Measurements from ENCODE around the gene TBC1D16.

DNA sequence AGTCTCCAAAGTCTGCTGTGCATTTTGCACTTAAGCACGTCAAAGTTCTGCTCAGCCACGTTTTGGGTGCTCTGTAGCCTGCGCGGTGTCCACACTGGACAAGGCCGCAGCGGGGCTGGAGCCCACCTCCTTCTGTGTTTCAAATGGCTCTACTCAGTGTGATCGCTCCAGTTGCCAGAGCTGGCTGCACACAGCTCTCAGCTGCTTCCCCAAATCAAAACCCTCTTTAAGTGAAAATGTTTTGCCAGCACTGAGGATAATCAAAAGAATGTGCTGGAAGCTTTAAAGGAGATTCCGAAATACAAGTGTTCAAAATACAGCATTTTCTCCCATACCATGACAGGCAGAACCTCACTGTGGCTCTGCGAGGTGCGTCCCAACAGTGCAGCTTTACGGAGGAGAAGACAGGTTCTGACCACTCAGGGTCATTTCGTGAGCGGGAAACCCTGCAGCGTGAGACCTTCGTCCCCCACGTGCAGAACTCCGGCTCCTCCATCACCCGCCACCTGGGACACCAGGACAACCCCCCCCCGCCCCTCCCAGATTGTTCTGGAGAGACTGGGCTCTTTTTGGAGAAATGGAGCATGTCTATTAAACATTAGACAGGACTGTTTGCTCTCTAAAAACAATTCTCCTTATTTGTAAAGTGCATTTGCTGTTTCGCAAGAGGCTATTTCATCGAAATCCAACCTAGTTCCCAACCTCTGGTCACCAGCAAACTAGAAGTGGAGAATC, 16.6 kb downstream of the TBC1D16 start:
- TF ChIP-seq POLR2A (IDR thresholded peaks at IDR 0.05; ENCODE audit: low read depth, low read length), result no peak
- no peak for TF ChIP-seq POLR2AphosphoS5 (IDR thresholded peaks at IDR 0.05; ENCODE audit: low read depth, low read length)
- TF ChIP-seq TAF1 (IDR thresholded peaks at IDR 0.05; ENCODE audit: borderline replicate concordance, low read depth, low read length), result no peak

Data from GM12892 (cell line).